Right atrium auricular region (tissue), 2 donors: ENCODE measurements around the gene VAMP8. TPM values are rescaled to one million over a fixed set of nuclear protein-coding genes. Genes with fewer than 3 reads are reported as not detected.

ENCODE experiments used
- DNase-seq: peaks from one replicate; pipeline ENCODE4 v3.0.0-alpha.2; 2019; ENCODE audit warnings: low spot score
- H3K27ac ChIP-seq, 2 donors: fragments of 200-600 bp; sonication (generic); 1 replicate in 1 of 2; 2 replicates in 1 of 2; pipeline ENCODE4 v1.5.1; 2016 to 2019
- H3K27me3 ChIP-seq, 2 donors: fragments of 200-600 bp; sonication (generic); one replicate each; pipeline versions ENCODE4 v1.5.1 to v1.6.0; 2017 to 2019
- H3K36me3 ChIP-seq: fragments of 200-600 bp; sonication (generic); one replicate; pipeline ENCODE4 v1.5.1; 2016
- H3K4me1 ChIP-seq, 2 donors: fragments of 200-600 bp; sonication (generic); one replicate each; pipeline versions ENCODE4 v1.5.1 to v1.6.0; 2017 to 2019
- H3K4me3 ChIP-seq, 2 donors: fragments of 200-600 bp; sonication (generic); 1 replicate in 1 of 2; 2 replicates in 1 of 2; pipeline ENCODE4 v1.5.1; 2017 to 2019; ENCODE audit warnings: mild to moderate bottlenecking in 1 of 2, moderate library complexity in 1 of 2
- H3K9me3 ChIP-seq, 2 donors: fragments of 200-600 bp; sonication (generic); one replicate each; pipeline ENCODE4 v1.5.1; 2019
- CTCF ChIP-seq, 2 donors: fragments of 200-600 bp; sonication (generic); IDR thresholded peaks; one replicate each; pipeline ENCODE4 v1.5.1; 2019; ENCODE audit warnings: antibody characterized with exemption in 2 of 2
- total RNA-seq, 2 donors: library from RNA; depleted of rRNA; stranded (reverse); fragments of >200 nt; gene quantifications; one replicate each; pipeline ENCODE4 v1.1.0, GENCODE V29; 2016

VAMP8 gene
- total RNA-seq, 2 donors from 2014 or later: 11.9 to 26.1 TPM

GRCh38 chr2:85596026-85596333 is 18.6 kb downstream of the VAMP8 start:
- Histone ChIP-seq H3K27ac (peak overlapping the region; percentile 88 to 94), H3K36me3 (peaks cover 24% of the 10 kb centered on the region), H3K9me3 (no peaks in the 10 kb centered on the region), H3K4me1 (peaks cover 0 to 50% of the 10 kb centered on the region in 2 donors), H3K27me3 (no peaks in the 10 kb centered on the region), H3K4me3 (peak overlapping the region; percentile 61 to 81)
- TF ChIP-seq CTCF (IDR thresholded peaks at IDR 0.05): no peak
- DNase-seq: no peak

- Histone ChIP-seq H3K36me3 (peaks cover 24% of the 10 kb centered on the region), H3K27ac (peak overlapping the region; percentile 88 to 94), H3K9me3 (no peaks in the 10 kb centered on the region), H3K4me1 (peaks cover 0 to 50% of the 10 kb centered on the region in 2 donors), H3K27me3 (no peaks in the 10 kb centered on the region), H3K4me3 (peak overlapping the region; percentile 61 to 81)
- no peak for DNase-seq
- no peak for TF ChIP-seq CTCF (IDR thresholded peaks at IDR 0.05)
Measured at GRCh38 chr2:85596486-85597143, 19.2 kb downstream of the VAMP8 start.

- H3K36me3 ChIP-seq: peaks cover 24% of the 10 kb centered on the region
- DNase-seq: no peak
- no peaks in the 10 kb centered on the region for H3K27me3 ChIP-seq
- no peaks in the 10 kb centered on the region for H3K9me3 ChIP-seq
- peaks cover 0 to 48% of the 10 kb centered on the region in 2 donors for H3K4me1 ChIP-seq
- TF ChIP-seq CTCF (IDR thresholded peaks at IDR 0.05): no peak
- H3K27ac ChIP-seq: no peak overlapping the region
- no peak overlapping the region for H3K4me3 ChIP-seq
Measured at GRCh38 chr2:85597241-85597640, 19.9 kb downstream of the VAMP8 start.

- TF ChIP-seq CTCF (IDR thresholded peaks at IDR 0.05): no peak
- Histone ChIP-seq H3K27me3 (no peaks in the 10 kb centered on the region), H3K9me3 (no peaks in the 10 kb centered on the region), H3K4me3 (no peak overlapping the region), H3K36me3 (peaks cover 24% of the 10 kb centered on the region), H3K27ac (no peak overlapping the region), H3K4me1 (peaks cover 0 to 52% of the 10 kb centered on the region in 2 donors)
- DNase-seq: no peak
Measured at GRCh38 chr2:85598594-85599340, 21.4 kb downstream of the VAMP8 start.

- Histone ChIP-seq H3K9me3 (no peaks in the 10 kb centered on the region), H3K4me3 (no peak overlapping the region), H3K4me1 (peaks cover 0 to 53% of the 10 kb centered on the region in 2 donors), H3K27me3 (no peaks in the 10 kb centered on the region), H3K36me3 (peaks cover 24% of the 10 kb centered on the region), H3K27ac (no peak overlapping the region)
- DNase-seq: no peak
- no peak for TF ChIP-seq CTCF (IDR thresholded peaks at IDR 0.05)
Measured at GRCh38 chr2:85599468-85600234, 22.3 kb downstream of the VAMP8 start.
